ENCODE data around the gene NDUFAF8.

GRCh38 chr17:81248649-81249048 is 9.5 kb downstream of the NDUFAF8 start:
- TF ChIP-seq, protein P1, sequence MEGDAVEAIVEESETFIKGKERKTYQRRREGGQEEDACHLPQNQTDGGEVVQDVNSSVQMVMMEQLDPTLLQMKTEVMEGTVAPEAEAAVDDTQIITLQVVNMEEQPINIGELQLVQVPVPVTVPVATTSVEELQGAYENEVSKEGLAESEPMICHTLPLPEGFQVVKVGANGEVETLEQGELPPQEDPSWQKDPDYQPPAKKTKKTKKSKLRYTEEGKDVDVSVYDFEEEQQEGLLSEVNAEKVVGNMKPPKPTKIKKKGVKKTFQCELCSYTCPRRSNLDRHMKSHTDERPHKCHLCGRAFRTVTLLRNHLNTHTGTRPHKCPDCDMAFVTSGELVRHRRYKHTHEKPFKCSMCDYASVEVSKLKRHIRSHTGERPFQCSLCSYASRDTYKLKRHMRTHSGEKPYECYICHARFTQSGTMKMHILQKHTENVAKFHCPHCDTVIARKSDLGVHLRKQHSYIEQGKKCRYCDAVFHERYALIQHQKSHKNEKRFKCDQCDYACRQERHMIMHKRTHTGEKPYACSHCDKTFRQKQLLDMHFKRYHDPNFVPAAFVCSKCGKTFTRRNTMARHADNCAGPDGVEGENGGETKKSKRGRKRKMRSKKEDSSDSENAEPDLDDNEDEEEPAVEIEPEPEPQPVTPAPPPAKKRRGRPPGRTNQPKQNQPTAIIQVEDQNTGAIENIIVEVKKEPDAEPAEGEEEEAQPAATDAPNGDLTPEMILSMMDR (IDR thresholded peaks at IDR 0.05; ENCODE audit: low read depth, low read length, poor library complexity, severe bottlenecking): no peak
- no peak for TF ChIP-seq EZH2phosphoT487 (IDR thresholded peaks at IDR 0.05; ENCODE audit: borderline replicate concordance, low read length)

Measured in DOHH2 (cell line).